Neural progenitor cell (in vitro differentiated cells): Measurements from ENCODE around the gene PAFAH1B1. TPM values are rescaled to one million over a fixed set of nuclear protein-coding genes. Genes with fewer than 3 reads are reported as not detected.

ENCODE experiments used
- DNase-seq: peaks from one replicate; pipeline ENCODE4 v3.0.0-alpha.2; 2016; ENCODE audit warnings: low spot score
- H2AFZ ChIP-seq: fragments of 200-600 bp; sonication (generic); replicated peaks from 2 replicates; pipeline ENCODE4 v1.6.1; 2016; ENCODE audit warnings: antibody characterized with exemption
- H3F3A ChIP-seq: fragments of 200-600 bp; sonication (generic); 2 replicates; pipeline ENCODE4 v1.6.1; 2016; ENCODE audit warnings: antibody characterized with exemption, low read depth
- H3K27ac ChIP-seq: fragments of 200-600 bp; sonication (generic); 2 replicates; pipeline ENCODE4 v1.5.1; 2016; ENCODE audit warnings: mild to moderate bottlenecking
- H3K27me3 ChIP-seq: fragments of 200-600 bp; sonication (generic); 2 replicates; pipeline ENCODE4 v1.6.1; 2016; ENCODE audit warnings: mild to moderate bottlenecking, moderate library complexity
- H3K36me3 ChIP-seq: fragments of 200-600 bp; sonication (generic); 2 replicates; pipeline ENCODE4 v1.5.1; 2016
- H3K4me1 ChIP-seq: fragments of 200-600 bp; sonication (generic); 2 replicates; pipeline ENCODE4 v1.6.1; 2016; ENCODE audit warnings: mixed run types
- H3K4me2 ChIP-seq: fragments of 200-600 bp; sonication (generic); 2 replicates; pipeline ENCODE4 v1.6.1; 2016
- H3K4me3 ChIP-seq: fragments of 200-600 bp; sonication (generic); 2 replicates; pipeline ENCODE4 v1.5.1; 2016
- H3K79me2 ChIP-seq: fragments of 200-600 bp; sonication (generic); 2 replicates; pipeline ENCODE4 v1.6.1; 2016; ENCODE audit warnings: low read depth
- H3K9ac ChIP-seq: fragments of 200-600 bp; sonication (generic); 2 replicates; pipeline ENCODE4 v1.6.1; 2016
- H3K9me3 ChIP-seq: fragments of 200-600 bp; sonication (generic); 2 replicates; pipeline ENCODE4 v1.5.1; 2016; ENCODE audit warnings: low read depth
- H4K20me1 ChIP-seq: fragments of 200-600 bp; sonication (generic); 2 replicates; pipeline ENCODE4 v1.6.1; 2016; ENCODE audit warnings: low read depth
- H3K27ac Mint-ChIP-seq: 3 replicates; pipeline ENCODE4 v1.8.0; 2021; ENCODE audit warnings: mixed read lengths
- H3K27me3 Mint-ChIP-seq: 2 replicates; pipeline ENCODE4 v1.8.0; 2022; ENCODE audit warnings: low read depth, mild to moderate bottlenecking, inconsistent platforms, moderate library complexity, mixed read lengths; ENCODE audit not compliant: insufficient read depth
- H3K36me3 Mint-ChIP-seq: 3 replicates; pipeline ENCODE4 v1.8.0; 2021; ENCODE audit warnings: mixed read lengths
- H3K4me1 Mint-ChIP-seq: 3 replicates; pipeline ENCODE4 v1.8.0; 2021; ENCODE audit warnings: mixed read lengths
- H3K4me3 Mint-ChIP-seq: 3 replicates; pipeline ENCODE4 v1.8.0; 2021; ENCODE audit warnings: mild to moderate bottlenecking, moderate library complexity, mixed read lengths
- H3K9me3 Mint-ChIP-seq: 3 replicates; pipeline ENCODE4 v1.8.0; 2020; ENCODE audit warnings: mixed read lengths
- CTCF ChIP-seq: fragments of 200-600 bp; sonication (generic); IDR thresholded peaks from 2 replicates; pipeline ENCODE4 v1.5.1; 2017; ENCODE audit warnings: antibody characterized with exemption, mild to moderate bottlenecking
- EZH2 ChIP-seq: fragments of 200-600 bp; sonication (generic); IDR thresholded peaks from 2 replicates; pipeline ENCODE4 v1.6.1; 2017; ENCODE audit warnings: antibody characterized with exemption, mild to moderate bottlenecking, moderate library complexity
- EZH2phosphoT487 ChIP-seq: fragments of 200-600 bp; sonication (generic); IDR thresholded peaks from 2 replicates; pipeline ENCODE4 v1.6.1; 2017; ENCODE audit warnings: antibody characterized with exemption
- total RNA-seq: library from RNA; depleted of rRNA; stranded (reverse); fragments of >200 nt; gene quantifications from 2 replicates; pipeline ENCODE4 v1.2.3, GENCODE V29; 2015; ENCODE audit warnings: low replicate concordance

The PAFAH1B1 gene
- total RNA-seq, 1 donor from 2014 or later: 209 TPM

- H3K27ac Mint-ChIP-seq: no peak overlapping the region
- no peak overlapping the region for H3K4me3 Mint-ChIP-seq
- Histone ChIP-seq H3K79me2 (peaks cover 100% of the 10 kb centered on the region), H3K4me1 (no peaks in the 10 kb centered on the region), H4K20me1 (peaks cover 100% of the 10 kb centered on the region), H3K36me3 (no peaks in the 10 kb centered on the region), H3K27ac (no peak overlapping the region), H3K4me3 (no peak overlapping the region), H2AFZ (no peak overlapping the region), H3F3A (peaks cover 9% of the 10 kb centered on the region), H3K4me2 (no peak overlapping the region), H3K27me3 (no peaks in the 10 kb centered on the region), H3K9me3 (no peaks in the 10 kb centered on the region), H3K9ac (no peak overlapping the region)
- no peak for DNase-seq
- peaks cover 24% of the 10 kb centered on the region for H3K36me3 Mint-ChIP-seq
- H3K27me3 Mint-ChIP-seq: no peaks in the 10 kb centered on the region
- H3K9me3 Mint-ChIP-seq: peaks cover 3% of the 10 kb centered on the region
- peaks cover 8% of the 10 kb centered on the region for H3K4me1 Mint-ChIP-seq
- TF ChIP-seq EZH2phosphoT487 (no peak), EZH2 (no peak), CTCF (no peak)
These were observed 9.2 kb downstream of the PAFAH1B1 start for GRCh38 chr17:2602597-2603017.

GRCh38 chr17:2608350-2608913 is 15.0 kb downstream of the PAFAH1B1 start:
- Histone ChIP-seq H3K36me3 (no peaks in the 10 kb centered on the region), H3K9ac (no peak overlapping the region), H3K79me2 (peaks cover 100% of the 10 kb centered on the region), H2AFZ (no peak overlapping the region), H3F3A (peaks cover 8% of the 10 kb centered on the region), H3K27ac (no peak overlapping the region), H3K4me3 (no peak overlapping the region), H3K27me3 (no peaks in the 10 kb centered on the region), H3K9me3 (no peaks in the 10 kb centered on the region), H3K4me2 (no peak overlapping the region), H4K20me1 (peaks cover 100% of the 10 kb centered on the region), H3K4me1 (no peaks in the 10 kb centered on the region)
- no peak for DNase-seq
- Mint-ChIP-seq H3K27ac (no peak overlapping the region), H3K36me3 (peaks cover 8% of the 10 kb centered on the region), H3K9me3 (no peaks in the 10 kb centered on the region), H3K4me3 (no peak overlapping the region), H3K27me3 (no peaks in the 10 kb centered on the region), H3K4me1 (peaks cover 20% of the 10 kb centered on the region)
- TF ChIP-seq EZH2phosphoT487 (no peak), CTCF (no peak), EZH2 (no peak)

- Mint-ChIP-seq H3K4me1 (peaks cover 20% of the 10 kb centered on the region), H3K27ac (peak overlapping the region; percentile 73), H3K4me3 (no peak overlapping the region), H3K36me3 (peaks cover 8% of the 10 kb centered on the region), H3K27me3 (no peaks in the 10 kb centered on the region), H3K9me3 (no peaks in the 10 kb centered on the region)
- no peak for TF ChIP-seq CTCF
- no peak for TF ChIP-seq EZH2phosphoT487
- TF ChIP-seq EZH2: no peak
- H3K4me3 ChIP-seq: no peak overlapping the region
- no peak for DNase-seq
- no peaks in the 10 kb centered on the region for H3K4me1 ChIP-seq
- H2AFZ ChIP-seq: no peak overlapping the region
- no peak overlapping the region for H3K27ac ChIP-seq
- H3K4me2 ChIP-seq: no peak overlapping the region
- H3K36me3 ChIP-seq: no peaks in the 10 kb centered on the region
- no peak overlapping the region for H3K9ac ChIP-seq
- no peaks in the 10 kb centered on the region for H3K27me3 ChIP-seq
- H3K79me2 ChIP-seq: peaks cover 100% of the 10 kb centered on the region
- no peaks in the 10 kb centered on the region for H3K9me3 ChIP-seq
- H4K20me1 ChIP-seq: peaks cover 100% of the 10 kb centered on the region
- peaks cover 8% of the 10 kb centered on the region for H3F3A ChIP-seq
These were observed 15.6 kb downstream of the PAFAH1B1 start for GRCh38 chr17:2609091-2609490.
